Suprapubic skin (tissue), 4 donors: ENCODE results near the gene TNIK.

Experiments
- EP300 ChIP-seq: sonication (generic); formaldehyde crosslinking; IDR thresholded peaks from one replicate; pipeline ENCODE4 v1.6.1; 2017; ENCODE audit warnings: antibody characterized with exemption
- POLR2A ChIP-seq, 2 donors: fragments of 450-650 bp; IDR thresholded peaks; one replicate each; pipeline ENCODE4 v1.6.1; 2017; ENCODE audit warnings: antibody characterized with exemption in 2 of 2, mild to moderate bottlenecking in 2 of 2, moderate library complexity in 2 of 2
- POLR2AphosphoS5 ChIP-seq, 3 donors: sonication (generic); formaldehyde crosslinking; IDR thresholded peaks; one replicate each; pipeline ENCODE4 v1.6.1; 2017; ENCODE audit warnings: antibody characterized with exemption in 3 of 3
- TF ChIP-seq, protein P1 (sequence below), 2 donors: fragments of 200-600 bp in 1 of 2; fragments of 450-650 bp in 1 of 2; sonication (generic) in 1 of 2; IDR thresholded peaks; one replicate each; pipeline ENCODE4 v1.5.1; 2016 to 2019; ENCODE audit warnings: antibody characterized with exemption in 2 of 2, mild to moderate bottlenecking in 1 of 2, moderate library complexity in 1 of 2

DNA sequence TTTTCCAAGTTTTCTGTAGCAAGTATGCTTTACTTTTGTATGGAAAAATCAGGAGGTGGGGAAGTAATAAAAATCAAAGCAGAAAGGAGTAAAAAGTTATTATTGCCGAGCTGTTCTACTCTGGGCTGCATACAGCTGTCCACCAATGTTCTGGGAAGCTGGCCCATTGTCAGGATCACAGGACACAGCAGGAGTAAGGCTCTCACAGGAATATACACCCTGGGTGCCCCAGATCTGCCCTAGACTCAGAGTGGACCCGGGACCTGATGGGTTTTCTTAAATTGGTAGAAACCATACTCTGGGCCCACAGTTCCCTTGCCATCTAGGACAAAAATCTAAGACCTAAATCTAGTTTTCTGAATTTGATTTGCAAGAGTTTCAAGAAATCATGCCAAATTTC is 60.4 kb downstream of the TNIK start:
- TF ChIP-seq, protein P1, sequence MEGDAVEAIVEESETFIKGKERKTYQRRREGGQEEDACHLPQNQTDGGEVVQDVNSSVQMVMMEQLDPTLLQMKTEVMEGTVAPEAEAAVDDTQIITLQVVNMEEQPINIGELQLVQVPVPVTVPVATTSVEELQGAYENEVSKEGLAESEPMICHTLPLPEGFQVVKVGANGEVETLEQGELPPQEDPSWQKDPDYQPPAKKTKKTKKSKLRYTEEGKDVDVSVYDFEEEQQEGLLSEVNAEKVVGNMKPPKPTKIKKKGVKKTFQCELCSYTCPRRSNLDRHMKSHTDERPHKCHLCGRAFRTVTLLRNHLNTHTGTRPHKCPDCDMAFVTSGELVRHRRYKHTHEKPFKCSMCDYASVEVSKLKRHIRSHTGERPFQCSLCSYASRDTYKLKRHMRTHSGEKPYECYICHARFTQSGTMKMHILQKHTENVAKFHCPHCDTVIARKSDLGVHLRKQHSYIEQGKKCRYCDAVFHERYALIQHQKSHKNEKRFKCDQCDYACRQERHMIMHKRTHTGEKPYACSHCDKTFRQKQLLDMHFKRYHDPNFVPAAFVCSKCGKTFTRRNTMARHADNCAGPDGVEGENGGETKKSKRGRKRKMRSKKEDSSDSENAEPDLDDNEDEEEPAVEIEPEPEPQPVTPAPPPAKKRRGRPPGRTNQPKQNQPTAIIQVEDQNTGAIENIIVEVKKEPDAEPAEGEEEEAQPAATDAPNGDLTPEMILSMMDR (IDR thresholded peaks at IDR 0.05): no peak
- TF ChIP-seq EP300 (no peak), POLR2A (IDR thresholded peaks at IDR 0.05) (no peak), POLR2AphosphoS5 (IDR thresholded peaks at IDR 0.05) (no peak)
